Activated naive CD8-positive, alpha-beta T cell treated with anti-CD3 and anti-CD28 coated beads, Interleukin-2, amount 10 ng/mL, durations not matched to agents 7 days and 5 days (primary cell): ENCODE data around the gene GALC. TPM values are rescaled to one million over a fixed set of nuclear protein-coding genes. Genes with fewer than 3 reads are reported as not detected.

ENCODE experiments used
- ATAC-seq: fragments of 150-1000 bp; cut with Tn5 transposase; one replicate; pipeline ENCODE4 v1.10.0; 2021; ENCODE audit warnings: low read depth, moderate library complexity
- POLR2A ChIA-PET: fragments of 350-600 bp; sonication (Branson Sonifier 250); formaldehyde crosslinking; loops from one replicate; lab custom pipeline; 2021; ENCODE audit warnings: antibody characterized with exemption; lab: Charles Lee
- DNase-seq: peaks from one replicate; pipeline ENCODE4 v3.0.0; 2021
- H3K27ac Mint-ChIP-seq: one replicate; pipeline ENCODE4 v1.8.0; 2022; ENCODE audit warnings: mild to moderate bottlenecking, mixed read lengths
- H3K27me3 Mint-ChIP-seq: one replicate; pipeline ENCODE4 v1.8.0; 2022; ENCODE audit warnings: mild to moderate bottlenecking, moderate library complexity, mixed read lengths
- H3K36me3 Mint-ChIP-seq: one replicate; pipeline ENCODE4 v1.8.0; 2021; ENCODE audit warnings: mild to moderate bottlenecking, mixed read lengths
- H3K4me1 Mint-ChIP-seq: one replicate; pipeline ENCODE4 v1.8.0; 2021; ENCODE audit warnings: mixed read lengths
- H3K4me3 Mint-ChIP-seq: one replicate; pipeline ENCODE4 v1.8.0; 2022; ENCODE audit warnings: mild to moderate bottlenecking, moderate library complexity, mixed read lengths
- H3K9me3 Mint-ChIP-seq: one replicate; pipeline ENCODE4 v1.8.0; 2021; ENCODE audit warnings: mixed read lengths
- total RNA-seq, 2 experiments: library from RNA; stranded (reverse); gene quantifications; one replicate each; pipeline ENCODE4 v1.2.3, GENCODE V29; 2021

Gene GALC
- total RNA-seq, 2 experiments from 2014 or later = 24.7 to 28.2 TPM

DNA sequence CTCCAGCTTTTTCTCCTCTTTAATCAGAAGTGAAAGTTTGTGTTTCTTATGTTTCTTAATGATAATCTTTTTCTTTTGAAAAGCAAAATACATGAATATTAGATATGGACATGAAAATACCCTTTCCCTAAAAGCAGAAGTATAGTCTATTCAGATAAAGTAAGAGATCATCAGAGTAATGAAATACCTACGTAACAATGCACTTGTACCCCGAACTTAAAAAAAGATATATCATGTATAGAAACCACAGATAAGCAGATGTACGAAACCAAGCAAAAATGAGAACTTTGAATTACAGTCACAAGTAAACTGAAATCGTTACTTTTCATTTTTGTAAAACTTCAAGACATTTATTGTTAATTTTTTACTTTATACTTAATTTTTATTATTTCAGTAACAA is 10.4 kb upstream of the GALC start:
- H3K27ac Mint-ChIP-seq = peak overlapping the region; percentile 95

GRCh38 chr14:88002421-88003075 is 9.6 kb upstream of the GALC start:
- peaks cover 26% of the 10 kb centered on the region for H3K36me3 Mint-ChIP-seq
- H3K27ac Mint-ChIP-seq = peak overlapping the region; percentile 95
- POLR2A ChIA-PET = interaction anchor here (8.5 kb wide), 1 partner anchor 9 kb away, joined by 169 read pairs; the partner anchor contains the start of gene GALC
- H3K4me1 Mint-ChIP-seq = peaks cover 48% of the 10 kb centered on the region
- DNase-seq = no peak
- peak overlapping the region; percentile 80 for H3K4me3 Mint-ChIP-seq
- peak; percentile 64 for ATAC-seq
- no peaks in the 10 kb centered on the region for H3K9me3 Mint-ChIP-seq
- H3K27me3 Mint-ChIP-seq = no peaks in the 10 kb centered on the region

More for the DNA sequence above, 10.4 kb upstream of the GALC start:
- Mint-ChIP-seq H3K9me3 (no peaks in the 10 kb centered on the region), H3K27me3 (no peaks in the 10 kb centered on the region), H3K4me3 (peak overlapping the region; percentile 80), H3K4me1 (peaks cover 53% of the 10 kb centered on the region), H3K36me3 (peaks cover 33% of the 10 kb centered on the region)
- DNase-seq (no peak), ATAC-seq (no peak)
- POLR2A ChIA-PET = interaction anchor here (8.5 kb wide), 1 partner anchor 10 kb away, joined by 169 read pairs; the partner anchor contains the start of gene GALC

- H3K27ac Mint-ChIP-seq = no peak overlapping the region
- no peak overlapping the region for H3K4me3 Mint-ChIP-seq
- peaks cover 65% of the 10 kb centered on the region for H3K4me1 Mint-ChIP-seq
- H3K36me3 Mint-ChIP-seq = peaks cover 20% of the 10 kb centered on the region
- H3K9me3 Mint-ChIP-seq = no peaks in the 10 kb centered on the region
- no peak for DNase-seq
- POLR2A ChIA-PET = no interaction called here
- no peaks in the 10 kb centered on the region for H3K27me3 Mint-ChIP-seq
- no peak for ATAC-seq
Observed at GRCh38 chr14:87999277-87999676, 6.3 kb upstream of the GALC start.

GRCh38 chr14:87998482-87998881 is 5.5 kb upstream of the GALC start:
- no peak for ATAC-seq
- no peak for DNase-seq
- POLR2A ChIA-PET = no interaction called here
- Mint-ChIP-seq H3K27ac (no peak overlapping the region), H3K4me3 (no peak overlapping the region), H3K36me3 (peaks cover 20% of the 10 kb centered on the region), H3K4me1 (peaks cover 69% of the 10 kb centered on the region), H3K27me3 (no peaks in the 10 kb centered on the region), H3K9me3 (no peaks in the 10 kb centered on the region)

- no peaks in the 10 kb centered on the region for H3K9me3 Mint-ChIP-seq
- H3K4me1 Mint-ChIP-seq = peaks cover 63% of the 10 kb centered on the region
- DNase-seq (no peak), ATAC-seq (no peak)
- H3K36me3 Mint-ChIP-seq = peaks cover 18% of the 10 kb centered on the region
- no peaks in the 10 kb centered on the region for H3K27me3 Mint-ChIP-seq
- no peak overlapping the region for H3K27ac Mint-ChIP-seq
- POLR2A ChIA-PET = interaction anchor here (2.1 to 6.9 kb wide), 2 partner anchors 9 to 45 kb away, joined by 6 to 169 read pairs; partner anchors contain the start of gene GPR65
- H3K4me3 Mint-ChIP-seq = peak overlapping the region; percentile 4
Observed at GRCh38 chr14:87996291-87996592, 3.3 kb upstream of the GALC start.

DNA sequence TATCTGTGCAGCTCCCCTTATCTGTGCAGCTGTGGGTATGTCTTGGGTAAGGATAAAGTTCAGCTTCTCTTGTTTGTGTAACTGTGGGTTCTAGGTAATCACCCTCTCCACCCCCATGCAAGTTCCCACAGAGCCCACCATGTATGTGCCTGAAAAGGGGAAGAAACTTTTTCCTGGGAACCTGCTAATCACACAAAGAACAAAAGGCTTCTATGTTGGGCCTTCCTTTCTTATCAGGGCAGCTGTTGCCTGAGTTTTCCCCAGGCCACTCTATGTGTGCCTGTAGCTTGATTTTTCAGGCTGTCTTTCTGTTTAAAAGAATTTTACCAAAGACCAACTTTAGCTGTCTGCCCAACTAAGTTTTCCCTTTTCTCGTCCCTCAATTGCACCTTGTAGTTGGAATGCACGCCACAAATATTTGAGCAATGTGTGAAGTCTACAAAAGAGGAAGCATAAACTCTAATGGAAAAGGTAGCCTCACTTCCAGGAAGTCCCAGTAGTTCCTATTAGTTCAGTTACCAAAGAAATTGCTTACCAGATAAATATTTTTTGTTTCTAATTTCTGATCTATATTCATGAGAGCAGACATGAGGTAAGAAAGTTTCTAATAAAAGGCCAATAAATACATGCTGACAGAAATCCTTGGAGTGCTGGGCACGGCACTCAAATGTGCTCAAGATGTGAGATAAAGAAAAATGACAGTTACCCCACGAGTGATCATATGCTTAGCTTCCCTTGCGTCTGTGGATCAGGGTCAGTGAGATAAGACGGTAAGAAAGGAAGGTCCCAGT is 2.7 kb upstream of the GALC start:
- Mint-ChIP-seq H3K9me3 (no peaks in the 10 kb centered on the region), H3K36me3 (peaks cover 16% of the 10 kb centered on the region), H3K4me3 (peak overlapping the region; percentile 27), H3K27ac (peak overlapping the region; percentile 96), H3K27me3 (no peaks in the 10 kb centered on the region), H3K4me1 (peaks cover 61% of the 10 kb centered on the region)
- POLR2A ChIA-PET = interaction anchor here (1.5 to 6.9 kb wide), 3 partner anchors 10 to 45 kb away, joined by 3 to 169 read pairs (median 6); partner anchors contain the start of gene GPR65
- ATAC-seq = no peak
- DNase-seq = no peak

DNA sequence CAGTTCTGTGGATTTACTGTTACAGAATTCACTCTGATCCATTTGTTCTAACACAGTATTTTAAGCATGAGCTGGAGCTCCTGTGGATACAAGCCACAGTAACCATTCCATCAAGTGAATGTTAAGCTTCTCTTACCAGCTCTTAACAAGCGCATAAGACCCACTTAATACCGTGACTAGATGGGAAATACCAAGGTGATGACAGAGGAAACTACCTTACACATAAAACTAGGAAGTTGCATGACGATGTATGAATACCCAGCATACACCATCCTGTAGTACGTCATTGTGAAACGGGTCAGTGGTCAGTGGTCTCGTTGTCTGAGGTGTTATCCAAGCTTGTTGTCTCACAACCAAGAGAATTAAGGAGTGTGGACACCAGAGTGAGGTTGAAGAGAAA is 2.0 kb upstream of the GALC start:
- Mint-ChIP-seq H3K36me3 (peaks cover 18% of the 10 kb centered on the region), H3K4me1 (peaks cover 61% of the 10 kb centered on the region), H3K27me3 (no peaks in the 10 kb centered on the region), H3K9me3 (no peaks in the 10 kb centered on the region), H3K4me3 (peak overlapping the region; percentile 99), H3K27ac (peak overlapping the region; percentile 96)
- DNase-seq (no peak), ATAC-seq (no peak)
- POLR2A ChIA-PET = interaction anchor here (0.6 to 6.9 kb wide), 4 partner anchors 10 to 44 kb away, joined by 3 to 169 read pairs (median 4); partner anchors contain the start of gene GPR65

DNA sequence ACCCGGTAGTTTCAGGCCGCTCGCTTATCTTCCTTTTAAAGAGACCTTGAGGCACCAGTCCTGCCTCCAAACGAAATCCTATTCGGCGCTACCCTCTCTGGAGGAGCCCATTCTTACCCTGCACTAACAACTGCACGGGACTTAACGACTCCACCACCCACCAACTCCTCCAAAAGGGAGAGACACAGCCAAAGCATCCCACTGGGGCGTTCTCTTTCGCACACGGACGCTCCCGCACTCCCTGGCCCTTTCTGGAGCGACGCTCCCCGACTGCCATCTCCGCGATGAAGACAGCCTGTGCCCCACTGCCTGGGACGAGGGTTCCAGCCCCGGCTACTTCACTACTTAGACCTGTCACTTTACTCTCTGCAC is 650 bp downstream of the GALC start:
- peak overlapping the region; percentile 94 for H3K27ac Mint-ChIP-seq
- H3K27me3 Mint-ChIP-seq = no peaks in the 10 kb centered on the region
- DNase-seq = no peak
- ATAC-seq = no peak
- peaks cover 12% of the 10 kb centered on the region for H3K36me3 Mint-ChIP-seq
- peaks cover 61% of the 10 kb centered on the region for H3K4me1 Mint-ChIP-seq
- H3K4me3 Mint-ChIP-seq = peak overlapping the region; percentile 99
- POLR2A ChIA-PET = interaction anchor here (0.9 to 6.9 kb wide), 6 partner anchors 13 to 47 kb away, joined by 4 to 169 read pairs (median 8); partner anchors contain the start of gene GPR65
- no peaks in the 10 kb centered on the region for H3K9me3 Mint-ChIP-seq

- no peak for ATAC-seq
- no peaks in the 10 kb centered on the region for H3K27me3 Mint-ChIP-seq
- no peak for DNase-seq
- H3K4me1 Mint-ChIP-seq = peaks cover 54% of the 10 kb centered on the region
- H3K27ac Mint-ChIP-seq = no peak overlapping the region
- H3K9me3 Mint-ChIP-seq = no peaks in the 10 kb centered on the region
- POLR2A ChIA-PET = interaction anchor here (6.9 kb wide), 1 partner anchor 15 kb away, joined by 169 read pairs; the partner anchor contains the start of gene GPR65
- H3K4me3 Mint-ChIP-seq = no peak overlapping the region
- peaks cover 20% of the 10 kb centered on the region for H3K36me3 Mint-ChIP-seq
Observed at GRCh38 chr14:87990682-87991081, 2.3 kb downstream of the GALC start.

GRCh38 chr14:87989956-87990299 is 3.1 kb downstream of the GALC start:
- H3K4me1 Mint-ChIP-seq = peaks cover 47% of the 10 kb centered on the region
- peaks cover 20% of the 10 kb centered on the region for H3K36me3 Mint-ChIP-seq
- H3K27me3 Mint-ChIP-seq = no peaks in the 10 kb centered on the region
- ATAC-seq = no peak
- H3K9me3 Mint-ChIP-seq = no peaks in the 10 kb centered on the region
- DNase-seq = no peak
- no peak overlapping the region for H3K27ac Mint-ChIP-seq
- POLR2A ChIA-PET = interaction anchor here (6.9 kb wide), 1 partner anchor 15 kb away, joined by 169 read pairs; the partner anchor contains the start of gene GPR65
- H3K4me3 Mint-ChIP-seq = no peak overlapping the region

DNA sequence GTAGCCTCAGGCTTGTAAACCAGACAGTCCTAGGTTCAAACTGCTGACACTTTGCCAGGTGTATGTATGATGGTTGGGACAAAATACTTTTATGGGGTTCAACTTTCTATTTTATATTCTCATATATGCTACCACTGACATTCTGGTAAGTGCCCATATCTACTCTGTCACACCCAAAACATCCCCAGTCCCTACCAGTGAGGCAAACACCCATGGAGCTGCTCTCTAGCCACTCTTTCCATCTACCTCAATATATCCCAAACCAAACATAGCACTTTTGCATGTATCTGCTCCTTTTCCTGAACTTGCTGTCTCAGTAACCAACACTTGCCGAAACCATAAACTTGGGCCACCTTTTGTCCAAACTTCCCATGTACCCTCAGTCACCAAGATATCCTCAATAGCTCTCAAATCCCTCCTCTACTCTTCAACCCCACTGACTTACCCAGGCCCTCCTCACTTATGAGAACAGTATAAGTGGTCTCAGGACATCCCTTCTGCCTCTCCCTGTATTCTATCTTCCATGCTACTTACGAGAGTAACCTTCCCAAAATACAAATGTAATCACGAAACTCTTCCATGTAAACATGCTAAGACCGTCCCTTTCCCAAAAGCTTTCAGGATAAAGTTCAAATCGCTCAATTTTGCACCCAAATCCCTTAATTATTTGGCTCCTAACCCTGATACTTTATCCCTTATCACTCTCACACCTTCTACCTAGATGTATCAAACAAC is 3.6 kb downstream of the GALC start:
- Mint-ChIP-seq H3K27ac (no peak overlapping the region), H3K36me3 (peaks cover 20% of the 10 kb centered on the region), H3K4me3 (no peak overlapping the region), H3K9me3 (no peaks in the 10 kb centered on the region), H3K27me3 (no peaks in the 10 kb centered on the region), H3K4me1 (peaks cover 42% of the 10 kb centered on the region)
- ATAC-seq (no peak), DNase-seq (no peak)
- POLR2A ChIA-PET = interaction anchor here (6.9 kb wide), 1 partner anchor 16 kb away, joined by 169 read pairs; the partner anchor contains the start of gene GPR65

DNA sequence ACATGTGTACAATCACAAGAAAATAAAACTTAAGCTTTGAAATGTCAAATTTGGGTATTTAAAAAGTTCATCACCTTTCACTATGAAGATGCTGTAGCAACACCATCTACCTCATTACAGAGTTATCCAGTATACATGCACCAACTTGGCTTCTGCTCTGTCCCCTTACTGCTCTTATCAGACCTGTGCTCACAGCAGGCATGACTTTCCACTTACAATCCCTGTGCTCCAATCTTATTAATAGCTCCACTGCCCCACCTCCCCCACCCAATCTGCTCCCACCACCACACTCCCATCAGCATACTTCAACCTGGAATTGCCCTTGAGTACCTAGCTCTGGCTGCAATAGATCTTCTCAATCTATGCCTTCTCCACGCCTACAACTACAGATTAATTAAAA is 13.3 kb downstream of the GALC start:
- no peak for DNase-seq
- Mint-ChIP-seq H3K4me3 (no peak overlapping the region), H3K4me1 (peaks cover 8% of the 10 kb centered on the region), H3K27ac (no peak overlapping the region), H3K9me3 (peaks cover 4% of the 10 kb centered on the region), H3K27me3 (no peaks in the 10 kb centered on the region), H3K36me3 (peaks cover 54% of the 10 kb centered on the region)
- POLR2A ChIA-PET = no interaction called here
- no peak for ATAC-seq

GRCh38 chr14:87975636-87976035 is 17.3 kb downstream of the GALC start:
- Mint-ChIP-seq H3K27ac (no peak overlapping the region), H3K4me1 (peaks cover 9% of the 10 kb centered on the region), H3K4me3 (no peak overlapping the region), H3K9me3 (peaks cover 4% of the 10 kb centered on the region), H3K36me3 (peaks cover 54% of the 10 kb centered on the region), H3K27me3 (no peaks in the 10 kb centered on the region)
- POLR2A ChIA-PET = no interaction called here
- DNase-seq = no peak
- ATAC-seq = no peak
